NB4 (cell line): ENCODE measurements around the gene C1QB.
A peak's percentile ranks its signal among the peaks of the same experiment; 100 is the strongest.

ENCODE experiments used
- CTCF ChIP-seq: IDR thresholded peaks from one replicate; pipeline ENCODE4 v1.5.1; 2012; ENCODE audit warnings: low read depth, low read length
- MYC ChIP-seq: IDR thresholded peaks from 2 replicates; pipeline ENCODE4 v1.6.1; 2011; ENCODE audit warnings: low read depth, low read length
- POLR2A ChIP-seq: IDR thresholded peaks from 2 replicates; pipeline ENCODE4 v1.6.1; 2011; ENCODE audit warnings: mild to moderate bottlenecking; ENCODE audit not compliant: insufficient read length; ENCODE audit errors: extremely low read depth

- TF ChIP-seq POLR2A (no peak), CTCF (peak; percentile 78), MYC (no peak)
Observed at GRCh38 chr1:22704440-22705067, 51.5 kb downstream of the C1QB start.
